Mesendoderm (in vitro differentiated cells): Measurements from ENCODE around the gene TBX6.

Experiments used
- DNase-seq: peaks from one replicate; pipeline ENCODE4 v3.0.0; 2013
- H2AK5ac ChIP-seq: 2 replicates; pipeline ENCODE4 v1.6.1; 2013; ENCODE audit warnings: low read length, inconsistent platforms
- H2BK120ac ChIP-seq: 2 replicates; pipeline ENCODE4 v1.6.1; 2013; ENCODE audit warnings: low read depth, mild to moderate bottlenecking, low read length, moderate library complexity, mixed read lengths
- H2BK15ac ChIP-seq: replicated peaks from 2 replicates; pipeline ENCODE4 v1.6.1; 2013; ENCODE audit warnings: low read depth, mild to moderate bottlenecking, moderate library complexity
- H2BK5ac ChIP-seq: 2 replicates; pipeline ENCODE4 v1.6.1; 2013; ENCODE audit warnings: low read length, inconsistent platforms
- H3K18ac ChIP-seq: 2 replicates; pipeline ENCODE4 v1.6.1; 2013; ENCODE audit warnings: mild to moderate bottlenecking, low read length, mixed read lengths
- H3K23ac ChIP-seq: one replicate; pipeline ENCODE4 v1.6.1; 2013; ENCODE audit warnings: low read length
- H3K27ac ChIP-seq: 2 replicates; pipeline ENCODE4 v1.5.1; 2013; ENCODE audit warnings: low read depth, mild to moderate bottlenecking, inconsistent platforms, low read length, moderate library complexity
- H3K27me3 ChIP-seq: 2 replicates; pipeline ENCODE4 v1.6.1; 2013; ENCODE audit warnings: low read length, control low read depth, mild to moderate bottlenecking, inconsistent platforms; ENCODE audit not compliant: insufficient read depth, poor library complexity
- H3K36me3 ChIP-seq: 2 replicates; pipeline ENCODE4 v1.6.1; 2013; ENCODE audit warnings: low read length, inconsistent platforms; ENCODE audit not compliant: control insufficient read depth, insufficient read depth
- H3K4ac ChIP-seq: one replicate; pipeline ENCODE4 v1.6.1; 2013; ENCODE audit warnings: low read depth, mild to moderate bottlenecking, low read length, moderate library complexity
- H3K4me1 ChIP-seq: 2 replicates; pipeline ENCODE4 v1.6.1; 2013; ENCODE audit warnings: low read depth, low read length, inconsistent platforms; ENCODE audit not compliant: control insufficient read depth
- H3K4me2 ChIP-seq: 2 replicates; pipeline ENCODE4 v1.6.1; 2013; ENCODE audit warnings: low read length
- H3K4me3 ChIP-seq: 2 replicates; pipeline ENCODE4 v1.5.1; 2013; ENCODE audit warnings: mild to moderate bottlenecking, low read length
- H3K56ac ChIP-seq: one replicate; pipeline ENCODE4 v1.6.1; 2013; ENCODE audit warnings: low read length
- H3K79me1 ChIP-seq: 2 replicates; pipeline ENCODE4 v1.6.1; 2013; ENCODE audit warnings: low read length, inconsistent platforms
- H3K79me2 ChIP-seq: 2 replicates; pipeline ENCODE4 v1.6.1; 2013; ENCODE audit warnings: mild to moderate bottlenecking, low read length; ENCODE audit not compliant: control insufficient read depth, insufficient read depth
- H3K9ac ChIP-seq: 2 replicates; pipeline ENCODE4 v1.6.1; 2013; ENCODE audit warnings: low read length, inconsistent platforms
- H4K5ac ChIP-seq: one replicate; pipeline ENCODE4 v1.6.1; 2013; ENCODE audit warnings: low read length
- H4K8ac ChIP-seq: one replicate; pipeline ENCODE4 v1.6.1; 2013; ENCODE audit warnings: low read depth, mild to moderate bottlenecking, control low read depth, low read length, moderate library complexity
- WGBS: extraction: QIAGEN DNeasy Blood & Tissue Kit; methylation state at CpG from one replicate; pipeline ENCODE4 v1.1.7; 2013; ENCODE audit warnings: low lambda C conversion rate, missing lambda C conversion rate; ENCODE audit not compliant: insufficient coverage; ENCODE audit errors: extremely low coverage; 5-methylcytosine and 5-hydroxymethylcytosine counted together

The TBX6 gene

DNA sequence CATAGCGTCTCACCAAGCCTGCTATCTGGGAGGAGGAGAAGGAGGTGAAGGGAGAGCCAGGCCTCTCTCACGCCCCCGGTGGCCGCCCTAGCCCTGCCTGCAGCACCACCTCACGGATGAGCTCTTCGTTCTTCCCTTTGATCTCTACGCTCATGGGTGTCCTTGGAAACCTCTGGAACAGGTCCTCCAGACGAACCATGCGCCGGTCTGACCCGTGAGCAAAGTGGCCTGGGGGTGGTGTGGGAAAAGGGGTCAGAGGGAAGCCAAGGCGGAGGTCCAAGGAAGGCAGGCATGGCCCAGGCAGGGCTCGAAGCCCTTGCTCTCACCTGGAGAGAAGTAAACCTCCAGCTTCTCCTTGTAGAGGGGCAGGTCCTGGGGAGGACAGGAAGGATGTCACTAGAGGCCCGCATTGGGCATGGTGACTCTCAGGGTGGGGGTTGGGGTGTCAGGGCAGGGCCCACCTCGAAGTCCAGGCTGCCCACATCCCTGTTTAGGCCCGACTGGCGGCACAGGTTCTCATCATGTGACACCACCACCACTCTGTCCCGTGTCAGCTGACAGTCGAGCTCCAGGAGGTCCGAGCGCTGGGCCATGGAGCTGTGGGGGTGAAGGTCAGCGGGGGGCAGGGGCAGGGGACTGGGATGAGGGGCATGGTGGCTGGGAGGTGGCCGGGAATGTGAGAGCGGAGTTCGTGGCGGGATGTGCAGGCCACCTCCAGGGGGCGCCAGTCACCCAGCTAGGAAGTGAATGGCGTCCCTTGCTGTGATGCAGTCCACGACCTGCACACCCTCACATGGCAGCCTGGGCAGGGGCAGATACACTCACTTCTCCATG lies 20.7 kb upstream of the TBX6 start:
- Histone ChIP-seq H3K27me3 (no peaks in the 10 kb centered on the region), H2BK5ac (no peak overlapping the region), H3K18ac (no peak overlapping the region), H2BK120ac (no peak overlapping the region), H3K23ac (no peak overlapping the region), H2AK5ac (no peak overlapping the region), H3K79me2 (no peaks in the 10 kb centered on the region), H3K56ac (no peak overlapping the region), H3K4me3 (no peak overlapping the region), H3K27ac (no peak overlapping the region), H2BK15ac (no peak overlapping the region), H3K79me1 (no peaks in the 10 kb centered on the region), H3K36me3 (peaks cover 2% of the 10 kb centered on the region), H3K4ac (no peak overlapping the region), H3K4me1 (no peaks in the 10 kb centered on the region), H4K8ac (no peak overlapping the region), H3K4me2 (no peak overlapping the region), H4K5ac (no peak overlapping the region), H3K9ac (no peak overlapping the region)
- no CpG with 5 or more reads among the region's 29 CpGs for WGBS
- peak; percentile 74 for DNase-seq

GRCh38 chr16:30110661-30111060 lies 18.9 kb upstream of the TBX6 start:
- DNase-seq, result no peak
- H3K23ac ChIP-seq, result no peak overlapping the region

GRCh38 chr16:30108059-30108850 lies 16.5 kb upstream of the TBX6 start:
- Histone ChIP-seq H3K18ac (no peak overlapping the region), H3K4me1 (no peaks in the 10 kb centered on the region), H3K4me3 (no peak overlapping the region), H2BK15ac (no peak overlapping the region), H3K4me2 (no peak overlapping the region), H3K56ac (no peak overlapping the region), H3K27me3 (no peaks in the 10 kb centered on the region), H4K5ac (no peak overlapping the region), H3K27ac (no peak overlapping the region), H4K8ac (no peak overlapping the region), H3K23ac (no peak overlapping the region), H3K79me2 (no peaks in the 10 kb centered on the region), H2BK120ac (no peak overlapping the region), H3K79me1 (no peaks in the 10 kb centered on the region), H3K9ac (no peak overlapping the region), H3K4ac (no peak overlapping the region), H2AK5ac (no peak overlapping the region), H3K36me3 (no peaks in the 10 kb centered on the region), H2BK5ac (no peak overlapping the region)
- no peak for DNase-seq
- no CpG with 5 or more reads among the region's 15 CpGs for WGBS

More at GRCh38 chr16:30110661-30111060, 18.9 kb upstream of the TBX6 start:
- no peak overlapping the region for H2BK15ac ChIP-seq
- no peaks in the 10 kb centered on the region for H3K36me3 ChIP-seq
- H3K4me3 ChIP-seq, result no peak overlapping the region
- no peak overlapping the region for H3K27ac ChIP-seq
- no peaks in the 10 kb centered on the region for H3K4me1 ChIP-seq
- H2AK5ac ChIP-seq, result no peak overlapping the region
- no peak overlapping the region for H2BK120ac ChIP-seq
- no peaks in the 10 kb centered on the region for H3K79me1 ChIP-seq
- H2BK5ac ChIP-seq, result no peak overlapping the region
- no peak overlapping the region for H3K18ac ChIP-seq
- H3K27me3 ChIP-seq, result no peaks in the 10 kb centered on the region
- no peak overlapping the region for H4K8ac ChIP-seq
- H3K4ac ChIP-seq, result no peak overlapping the region
- H3K9ac ChIP-seq, result no peak overlapping the region
- no peaks in the 10 kb centered on the region for H3K79me2 ChIP-seq
- no peak overlapping the region for H4K5ac ChIP-seq
- no peak overlapping the region for H3K4me2 ChIP-seq
- H3K56ac ChIP-seq, result no peak overlapping the region
- no CpG with 5 or more reads among the region's 7 CpGs for WGBS

DNA sequence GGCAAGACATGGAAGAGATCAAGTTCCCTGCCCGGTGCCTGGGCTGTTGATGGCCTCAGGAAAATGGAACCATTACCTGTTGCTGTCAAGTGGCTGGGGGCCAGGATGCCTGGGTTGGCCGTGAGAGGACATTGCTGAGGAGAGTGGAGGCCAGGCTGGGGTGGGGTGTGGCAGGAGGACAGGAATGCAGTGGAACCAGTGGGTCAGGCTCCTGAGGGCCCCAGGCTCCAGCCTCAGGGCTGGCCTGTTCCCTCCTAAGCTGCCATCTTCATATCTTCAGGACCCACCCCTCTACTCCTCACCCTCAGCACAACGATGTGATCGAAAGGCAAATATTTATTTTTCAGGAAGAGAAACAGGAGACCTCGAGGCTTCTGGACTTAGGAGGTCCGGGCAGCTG lies 12.8 kb upstream of the TBX6 start:
- no peaks in the 10 kb centered on the region for H3K4me1 ChIP-seq
- H4K5ac ChIP-seq, result no peak overlapping the region
- H3K79me2 ChIP-seq, result no peaks in the 10 kb centered on the region
- H2BK120ac ChIP-seq, result no peak overlapping the region
- no peak overlapping the region for H3K18ac ChIP-seq
- H3K27ac ChIP-seq, result no peak overlapping the region
- H2AK5ac ChIP-seq, result no peak overlapping the region
- no peaks in the 10 kb centered on the region for H3K79me1 ChIP-seq
- no peak overlapping the region for H2BK15ac ChIP-seq
- no peaks in the 10 kb centered on the region for H3K36me3 ChIP-seq
- H3K56ac ChIP-seq, result no peak overlapping the region
- H3K4me3 ChIP-seq, result no peak overlapping the region
- H3K9ac ChIP-seq, result no peak overlapping the region
- no CpG with 5 or more reads among the region's 6 CpGs for WGBS
- H3K27me3 ChIP-seq, result no peaks in the 10 kb centered on the region
- no peak for DNase-seq
- H4K8ac ChIP-seq, result no peak overlapping the region
- H3K4me2 ChIP-seq, result no peak overlapping the region
- H3K4ac ChIP-seq, result no peak overlapping the region
- H3K23ac ChIP-seq, result no peak overlapping the region
- no peak overlapping the region for H2BK5ac ChIP-seq

- no peak overlapping the region for H2AK5ac ChIP-seq
- H3K4ac ChIP-seq, result no peak overlapping the region
- no peak overlapping the region for H3K9ac ChIP-seq
- H3K4me3 ChIP-seq, result no peak overlapping the region
- H3K27me3 ChIP-seq, result no peaks in the 10 kb centered on the region
- no peaks in the 10 kb centered on the region for H3K36me3 ChIP-seq
- H2BK120ac ChIP-seq, result no peak overlapping the region
- no peaks in the 10 kb centered on the region for H3K79me1 ChIP-seq
- no peaks in the 10 kb centered on the region for H3K79me2 ChIP-seq
- H3K27ac ChIP-seq, result no peak overlapping the region
- H3K56ac ChIP-seq, result no peak overlapping the region
- no peak overlapping the region for H2BK5ac ChIP-seq
- no CpG with 5 or more reads among the region's 4 CpGs for WGBS
- H3K18ac ChIP-seq, result no peak overlapping the region
- no peak overlapping the region for H4K8ac ChIP-seq
- no peak overlapping the region for H2BK15ac ChIP-seq
- DNase-seq, result no peak
- no peak overlapping the region for H3K4me2 ChIP-seq
- H3K4me1 ChIP-seq, result no peaks in the 10 kb centered on the region
- H4K5ac ChIP-seq, result no peak overlapping the region
- H3K23ac ChIP-seq, result no peak overlapping the region
Measured at GRCh38 chr16:30104090-30104489, 12.4 kb upstream of the TBX6 start.
